Nephron (organoid): ENCODE results near the gene BTBD3.

Source experiments
- H3K27ac Mint-ChIP-seq, 3 experiments: 2 replicates each; pipeline ENCODE4 v1.8.0; 2020; ENCODE audit warnings: mixed read lengths in 3 of 3, mild to moderate bottlenecking in 2 of 3, moderate library complexity in 1 of 3
- H3K27me3 Mint-ChIP-seq: 2 replicates; pipeline ENCODE4 v1.8.0; 2021; ENCODE audit warnings: low read depth, mild to moderate bottlenecking, moderate library complexity, mixed read lengths
- H3K36me3 Mint-ChIP-seq: 2 replicates; pipeline ENCODE4 v1.8.0; 2020; ENCODE audit warnings: low read depth, mixed read lengths
- H3K4me1 Mint-ChIP-seq: 2 replicates; pipeline ENCODE4 v1.8.0; 2020; ENCODE audit warnings: mixed read lengths
- H3K4me3 Mint-ChIP-seq, 3 experiments: 2 replicates each; pipeline ENCODE4 v1.8.0; 2020; ENCODE audit warnings: mild to moderate bottlenecking in 3 of 3, mixed read lengths in 3 of 3, moderate library complexity in 2 of 3
- H3K9me3 Mint-ChIP-seq: 2 replicates; pipeline ENCODE4 v1.8.0; 2020; ENCODE audit warnings: mixed read lengths
- TF ChIP-seq, protein P1 (sequence below), 3 experiments: fragments of 200-600 bp; sonication (generic); IDR thresholded peaks; one replicate each; pipeline ENCODE4 v1.5.0; 2021; ENCODE audit warnings: antibody characterized with exemption in 3 of 3; ENCODE audit not compliant: unreplicated experiment in 3 of 3

The BTBD3 gene

GRCh38 chr20:11906626-11907480 is 10.8 kb upstream of the BTBD3 start:
- Mint-ChIP-seq H3K4me1 (peaks cover 23% of the 10 kb centered on the region), H3K27ac (no peak overlapping the region), H3K27me3 (no peaks in the 10 kb centered on the region), H3K36me3 (peaks cover 14% of the 10 kb centered on the region), H3K9me3 (no peaks in the 10 kb centered on the region), H3K4me3 (no peak overlapping the region)
- TF ChIP-seq, protein P1, sequence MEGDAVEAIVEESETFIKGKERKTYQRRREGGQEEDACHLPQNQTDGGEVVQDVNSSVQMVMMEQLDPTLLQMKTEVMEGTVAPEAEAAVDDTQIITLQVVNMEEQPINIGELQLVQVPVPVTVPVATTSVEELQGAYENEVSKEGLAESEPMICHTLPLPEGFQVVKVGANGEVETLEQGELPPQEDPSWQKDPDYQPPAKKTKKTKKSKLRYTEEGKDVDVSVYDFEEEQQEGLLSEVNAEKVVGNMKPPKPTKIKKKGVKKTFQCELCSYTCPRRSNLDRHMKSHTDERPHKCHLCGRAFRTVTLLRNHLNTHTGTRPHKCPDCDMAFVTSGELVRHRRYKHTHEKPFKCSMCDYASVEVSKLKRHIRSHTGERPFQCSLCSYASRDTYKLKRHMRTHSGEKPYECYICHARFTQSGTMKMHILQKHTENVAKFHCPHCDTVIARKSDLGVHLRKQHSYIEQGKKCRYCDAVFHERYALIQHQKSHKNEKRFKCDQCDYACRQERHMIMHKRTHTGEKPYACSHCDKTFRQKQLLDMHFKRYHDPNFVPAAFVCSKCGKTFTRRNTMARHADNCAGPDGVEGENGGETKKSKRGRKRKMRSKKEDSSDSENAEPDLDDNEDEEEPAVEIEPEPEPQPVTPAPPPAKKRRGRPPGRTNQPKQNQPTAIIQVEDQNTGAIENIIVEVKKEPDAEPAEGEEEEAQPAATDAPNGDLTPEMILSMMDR (IDR thresholded peaks at IDR 0.05; ENCODE audit: unreplicated experiment in 3 of 3): no peak

- TF ChIP-seq, protein P1 (IDR thresholded peaks at IDR 0.05; ENCODE audit: unreplicated experiment in 3 of 3): no peak
- Mint-ChIP-seq H3K27me3 (no peaks in the 10 kb centered on the region), H3K27ac (no peak overlapping the region), H3K9me3 (no peaks in the 10 kb centered on the region), H3K4me3 (no peak overlapping the region), H3K4me1 (peaks cover 27% of the 10 kb centered on the region), H3K36me3 (peaks cover 10% of the 10 kb centered on the region)
Measured at GRCh38 chr20:11907621-11908020, 10.1 kb upstream of the BTBD3 start.

DNA sequence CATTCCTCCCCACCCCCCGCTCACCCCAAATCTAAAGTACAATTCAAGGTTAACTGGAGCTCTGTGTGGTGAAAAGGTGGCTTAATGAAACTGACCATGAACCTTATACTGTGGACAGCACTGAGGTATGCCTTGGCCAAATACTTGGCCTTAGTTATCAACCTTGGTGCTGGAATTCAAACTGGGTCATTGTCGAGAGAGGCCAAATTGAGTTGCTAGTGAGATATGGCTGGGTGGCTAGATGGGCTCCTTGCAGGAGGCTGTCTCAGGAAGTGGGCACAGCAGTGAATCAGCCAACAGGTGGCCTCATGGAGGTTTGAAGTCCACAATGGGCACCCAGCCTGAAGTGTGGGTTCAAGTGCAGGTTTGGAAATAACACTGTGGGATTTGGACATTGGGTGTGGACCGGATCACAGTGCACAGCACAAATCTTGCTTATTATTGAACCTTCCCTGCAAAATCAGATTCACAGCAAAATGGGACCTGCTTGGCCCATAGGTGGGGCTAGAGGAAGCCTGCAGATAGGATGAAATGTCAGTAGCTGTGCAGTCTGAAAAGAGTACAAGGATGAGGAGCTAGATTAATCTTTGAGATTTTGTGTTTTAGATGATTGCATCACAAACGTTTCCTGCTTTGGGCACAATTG is 5.6 kb upstream of the BTBD3 start:
- H3K4me1 Mint-ChIP-seq: peaks cover 28% of the 10 kb centered on the region
- no peaks in the 10 kb centered on the region for H3K9me3 Mint-ChIP-seq
- H3K27ac Mint-ChIP-seq: no peak overlapping the region
- H3K27me3 Mint-ChIP-seq: no peaks in the 10 kb centered on the region
- H3K36me3 Mint-ChIP-seq: peaks cover 5% of the 10 kb centered on the region
- no peak overlapping the region for H3K4me3 Mint-ChIP-seq
- TF ChIP-seq, protein P1 (IDR thresholded peaks at IDR 0.05; ENCODE audit: unreplicated experiment in 3 of 3): peak; percentile 19 to 41 (median 21)

DNA sequence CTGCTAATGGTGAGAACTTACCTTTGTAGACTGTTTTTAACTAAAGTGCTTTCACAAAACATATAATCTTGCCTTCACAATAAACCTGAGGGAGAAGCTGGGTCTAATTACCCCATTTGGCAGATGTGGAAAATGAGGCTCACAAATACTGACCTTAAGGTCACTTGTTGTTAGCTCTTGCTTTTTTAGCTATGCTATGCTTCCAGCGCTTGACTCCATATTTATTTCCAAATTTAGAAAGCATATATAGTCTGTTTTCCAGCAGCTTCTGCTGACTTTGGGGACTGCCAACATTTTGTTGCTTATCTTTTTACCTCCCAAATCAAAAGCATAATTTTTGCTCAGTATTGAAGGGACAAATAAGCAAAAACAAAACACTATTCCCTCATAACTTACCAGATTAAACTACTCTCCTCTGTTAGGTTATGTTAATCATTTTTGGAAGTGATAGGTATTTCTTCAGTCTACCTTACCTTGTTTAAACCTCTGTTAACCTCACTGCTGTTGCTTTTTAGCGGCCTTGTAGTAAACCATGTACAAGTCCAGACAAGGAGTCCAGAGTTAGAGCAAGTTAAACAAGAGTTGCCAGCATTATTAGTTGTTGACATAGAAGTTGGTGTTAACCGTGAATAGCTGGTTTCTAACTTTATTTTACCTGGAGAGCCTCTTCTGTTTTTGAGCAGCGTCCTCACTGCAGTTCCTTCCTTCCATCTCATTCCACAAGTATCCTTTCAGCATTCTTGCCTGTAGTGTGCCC is 4.9 kb upstream of the BTBD3 start:
- Mint-ChIP-seq H3K9me3 (no peaks in the 10 kb centered on the region), H3K4me3 (no peak overlapping the region), H3K27me3 (no peaks in the 10 kb centered on the region), H3K27ac (no peak overlapping the region), H3K36me3 (no peaks in the 10 kb centered on the region), H3K4me1 (peaks cover 29% of the 10 kb centered on the region)
- TF ChIP-seq, protein P1 (IDR thresholded peaks at IDR 0.05; ENCODE audit: unreplicated experiment in 3 of 3): no peak

GRCh38 chr20:11918391-11918845 is 725 bp downstream of the BTBD3 start:
- Mint-ChIP-seq H3K9me3 (no peaks in the 10 kb centered on the region), H3K27me3 (no peaks in the 10 kb centered on the region), H3K27ac (peak overlapping the region; percentile 32 to 72 (median 32)), H3K36me3 (peaks cover 32% of the 10 kb centered on the region), H3K4me1 (peaks cover 39% of the 10 kb centered on the region), H3K4me3 (peak overlapping the region in 2 of 3 experiments; percentile 54 to 56)
- TF ChIP-seq, protein P1 (IDR thresholded peaks at IDR 0.05; ENCODE audit: unreplicated experiment in 3 of 3): no peak
